ENCODE data around the gene CCDC195.

CCDC195 gene

GRCh38 chr2:224658780-224659405 lies 57.3 kb downstream of the CCDC195 start:
- TF ChIP-seq SUZ12 (IDR thresholded peaks at IDR 0.05; ENCODE audit: extremely low read depth, insufficient read depth, insufficient read length) (no peak), ZNF274 (IDR thresholded peaks at IDR 0.05; ENCODE audit: low read depth, low read length) (no peak), YY1 (IDR thresholded peaks at IDR 0.05; ENCODE audit: insufficient read depth, insufficient read length) (no peak)
- H3K4me3 ChIP-seq (ENCODE audit: insufficient read length, low read depth): no peak overlapping the region
- no peaks in the 10 kb centered on the region for H3K27me3 ChIP-seq (ENCODE audit: insufficient read depth, insufficient read length)
- DNase-seq (ENCODE audit: low read depth, low spot score): no peak
- H3K4me1 ChIP-seq (ENCODE audit: insufficient read depth, insufficient read length): no peaks in the 10 kb centered on the region
- peaks cover 34% of the 10 kb centered on the region; the same call in 1 of the 2 replicates for H3K9me3 ChIP-seq (ENCODE audit: insufficient read depth, low read length)
- H3K36me3 ChIP-seq (ENCODE audit: insufficient read depth, insufficient read length, low read length): no peaks in the 10 kb centered on the region
- H3K9ac ChIP-seq (ENCODE audit: insufficient read length, low read depth): no peak overlapping the region

GRCh38 chr2:224657349-224657748 lies 58.8 kb downstream of the CCDC195 start:
- no peak for TF ChIP-seq SUZ12 (IDR thresholded peaks at IDR 0.05; ENCODE audit: extremely low read depth, insufficient read depth, insufficient read length)
- TF ChIP-seq YY1 (IDR thresholded peaks at IDR 0.05; ENCODE audit: insufficient read depth, insufficient read length): no peak
- no peak for TF ChIP-seq ZNF274 (IDR thresholded peaks at IDR 0.05; ENCODE audit: low read depth, low read length)
- no peak for DNase-seq (ENCODE audit: low read depth, low spot score)
- Histone ChIP-seq H3K9me3 (ENCODE audit: insufficient read depth, low read length) (peaks cover 38% of the 10 kb centered on the region; the same call in 1 of the 2 replicates), H3K36me3 (ENCODE audit: insufficient read depth, insufficient read length, low read length) (no peaks in the 10 kb centered on the region), H3K4me1 (ENCODE audit: insufficient read depth, insufficient read length) (no peaks in the 10 kb centered on the region), H3K4me3 (ENCODE audit: insufficient read length, low read depth) (no peak overlapping the region), H3K27me3 (ENCODE audit: insufficient read depth, insufficient read length) (no peaks in the 10 kb centered on the region), H3K9ac (ENCODE audit: insufficient read length, low read depth) (no peak overlapping the region)

DNA sequence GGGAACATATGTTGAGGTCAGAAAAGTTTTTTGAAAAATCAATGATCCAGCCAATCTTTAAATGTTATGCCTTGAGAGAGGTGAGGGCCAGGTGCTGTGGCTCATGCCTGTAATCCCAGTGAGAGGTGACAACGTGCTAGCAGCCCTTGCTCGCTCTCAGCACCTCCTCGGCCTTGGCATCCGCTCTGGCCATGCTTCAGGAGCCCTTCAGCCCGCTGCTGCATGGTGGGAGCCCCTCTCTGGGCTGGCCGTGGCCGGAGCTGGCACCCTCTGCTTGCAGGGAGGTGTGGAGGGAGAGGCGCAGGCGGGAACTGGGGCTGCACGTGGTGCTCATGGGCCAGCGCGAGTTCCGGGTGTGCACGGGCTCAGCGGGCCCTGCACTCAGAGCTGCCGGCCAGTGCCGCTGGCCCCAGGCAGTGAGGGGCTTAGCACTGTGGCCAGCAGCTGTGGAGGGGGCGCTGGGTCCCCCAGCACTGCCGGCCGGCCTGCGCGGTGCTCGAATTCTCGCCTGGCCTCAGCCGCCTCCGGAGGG lies 61.1 kb downstream of the CCDC195 start:
- no peaks in the 10 kb centered on the region for H3K36me3 ChIP-seq (ENCODE audit: insufficient read depth, insufficient read length, low read length)
- no peak for TF ChIP-seq SUZ12 (IDR thresholded peaks at IDR 0.05; ENCODE audit: extremely low read depth, insufficient read depth, insufficient read length)
- no peak for TF ChIP-seq ZNF274 (IDR thresholded peaks at IDR 0.05; ENCODE audit: low read depth, low read length)
- TF ChIP-seq YY1 (IDR thresholded peaks at IDR 0.05; ENCODE audit: insufficient read depth, insufficient read length): no peak
- no peak overlapping the region for H3K9ac ChIP-seq (ENCODE audit: insufficient read length, low read depth)
- H3K27me3 ChIP-seq (ENCODE audit: insufficient read depth, insufficient read length): no peaks in the 10 kb centered on the region
- no peak overlapping the region for H3K4me3 ChIP-seq (ENCODE audit: insufficient read length, low read depth)
- peaks cover 32% of the 10 kb centered on the region; the same call in 1 of the 2 replicates for H3K9me3 ChIP-seq (ENCODE audit: insufficient read depth, low read length)
- H3K4me1 ChIP-seq (ENCODE audit: insufficient read depth, insufficient read length): no peaks in the 10 kb centered on the region
- no peak for DNase-seq (ENCODE audit: low read depth, low spot score)
